GM12878 (cell line): ENCODE measurements around the gene ITIH6. TPM values are rescaled to one million over a fixed set of nuclear protein-coding genes. Genes with fewer than 3 reads are reported as not detected.

Experiments used
- ATAC-seq: fragments of 200-7000 bp; cut with Tn5 transposase; 3 replicates; pipeline ENCODE4 v1.9.1; 2020; ENCODE audit warnings: mild to moderate bottlenecking, moderate library complexity
- BruUV-seq: library from RNA; stranded (reverse); fragments of 400-500 nt; replicated peaks from 2 replicates; lab custom pipeline; 2021; lab: Mats Ljungman, UMichigan
- CTCF ChIA-PET: fragments of 300-600 bp; sonication (Branson Sonifier 250); formaldehyde crosslinking; extraction: SDS; loops from one replicate; lab custom pipeline; 2021; ENCODE audit warnings: inconsistent platforms; lab: Yijun Ruan, JAX
- POLR2A ChIA-PET: fragments of 350-600 bp; formaldehyde crosslinking; extraction: SDS; loops from one replicate; lab custom pipeline; 2021; ENCODE audit warnings: inconsistent platforms; lab: Charles Lee
- RAD21 ChIA-PET: fragments of 300-600 bp; sonication (Branson Sonifier 250); formaldehyde crosslinking; loops from one replicate; lab custom pipeline; 2023; ENCODE audit warnings: antibody characterized with exemption; ENCODE audit not compliant: unreplicated experiment; lab: Charles Lee
- SMC1A ChIA-PET: fragments of 300-600 bp; sonication (Branson Sonifier 250); formaldehyde crosslinking; loops from one replicate; lab custom pipeline; 2023; ENCODE audit not compliant: unreplicated experiment, uncharacterized antibody; lab: Charles Lee
- DNase-seq: peaks from one replicate; pipeline ENCODE4 v3.0.0-alpha.2; 2011; ENCODE audit warnings: low read depth, low spot score
- FAIRE-seq: peaks from 3 replicates; lab custom pipeline; 2011; peaks lifted over from hg19 to GRCh38; lab: Jason Lieb, UNC
- H2AFZ ChIP-seq: 2 replicates; pipeline ENCODE4 v1.6.0; 2011; ENCODE audit warnings: low read depth, low read length, control low read depth; ENCODE audit not compliant: control insufficient read depth
- H3K27ac ChIP-seq: 2 replicates; pipeline ENCODE4 v1.5.1; 2011; ENCODE audit warnings: control low read depth; ENCODE audit not compliant: control insufficient read depth, insufficient read depth
- H3K27me3 ChIP-seq, 2 experiments: replicated peaks in 1 of 2; 2 replicates each; pipeline versions ENCODE4 v1.6.0 to v1.6.1; 2011; ENCODE audit warnings: low read length in 1 of 2; ENCODE audit not compliant: control insufficient read depth in 2 of 2, insufficient read depth in 2 of 2
- H3K36me3 ChIP-seq, 2 experiments: 2 replicates each; pipeline ENCODE4 v1.5.1; 2011; ENCODE audit warnings: low read length in 1 of 2; ENCODE audit not compliant: control insufficient read depth in 2 of 2, insufficient read depth in 2 of 2
- H3K4me1 ChIP-seq: 2 replicates; pipeline ENCODE4 v1.6.1; 2011; ENCODE audit warnings: mild to moderate bottlenecking, low read length, moderate library complexity, mixed read lengths; ENCODE audit not compliant: control insufficient read depth, insufficient read depth
- H3K4me2 ChIP-seq: 2 replicates; pipeline ENCODE4 v1.6.0; 2011; ENCODE audit warnings: control low read depth; ENCODE audit not compliant: control insufficient read depth, insufficient read depth
- H3K4me3 ChIP-seq: fragments of 200-600 bp; sonication (generic); 2 replicates; pipeline ENCODE4 v1.5.1; 2016
- H3K79me2 ChIP-seq: 2 replicates; pipeline ENCODE4 v1.6.0; 2011; ENCODE audit warnings: low read length; ENCODE audit not compliant: control insufficient read depth, insufficient read depth
- H3K9ac ChIP-seq: 2 replicates; pipeline ENCODE4 v1.8.0; 2011; ENCODE audit warnings: low read length, control low read depth, mixed read lengths; ENCODE audit not compliant: control insufficient read depth, insufficient read depth
- H3K9me3 ChIP-seq: replicated peaks from 3 replicates; pipeline ENCODE4 v1.5.1; 2011; ENCODE audit warnings: mild to moderate bottlenecking, low read length; ENCODE audit not compliant: control insufficient read depth, insufficient read depth
- H4K20me1 ChIP-seq: 2 replicates; pipeline ENCODE4 v1.6.0; 2011; ENCODE audit not compliant: control insufficient read depth, insufficient read depth
- ATF2 ChIP-seq: IDR thresholded peaks from 2 replicates; pipeline ENCODE4 v1.6.1; 2012; ENCODE audit warnings: low read length, inconsistent platforms
- CHD2 ChIP-seq: IDR thresholded peaks from 2 replicates; pipeline ENCODE4 v1.6.1; 2011; ENCODE audit warnings: low read depth, low read length, improper control_type of control experiment, borderline replicate concordance
- FOXM1 ChIP-seq: IDR thresholded peaks from 2 replicates; pipeline ENCODE4 v1.6.1; 2012; ENCODE audit warnings: low read depth, mild to moderate bottlenecking, inconsistent platforms, low read length, moderate library complexity
- IRF5 ChIP-seq: fragments of 450-650 bp; IDR thresholded peaks from 2 replicates; pipeline ENCODE4 v1.6.1; 2017; ENCODE audit warnings: borderline replicate concordance
- NRF1 ChIP-seq: conservative IDR thresholded peaks from 2 replicates; pipeline ENCODE4 v1.6.1; 2011; ENCODE audit warnings: mild to moderate bottlenecking, low read depth, low read length, improper control_type of control experiment
- SMC3 ChIP-seq: IDR thresholded peaks from 2 replicates; pipeline ENCODE4 v1.6.1; 2011; ENCODE audit warnings: low read length, improper control_type of control experiment, borderline replicate concordance
- ZNF592 ChIP-seq: fragments of 450-650 bp; IDR thresholded peaks from 2 replicates; pipeline ENCODE4 v1.6.1; 2017; ENCODE audit warnings: mild to moderate bottlenecking, moderate library complexity
- ZNF687 ChIP-seq: fragments of 450-650 bp; IDR thresholded peaks from 2 replicates; pipeline ENCODE4 v1.6.1; 2017; ENCODE audit warnings: mild to moderate bottlenecking, moderate library complexity
- WGBS: methylation state at CpG from one replicate; pipeline ENCODE4 v1.1.6; 2016; ENCODE audit warnings: low lambda C conversion rate; ENCODE audit not compliant: insufficient replicate concordance, insufficient coverage; ENCODE audit errors: missing lambda C conversion rate; 5-methylcytosine and 5-hydroxymethylcytosine counted together
- in situ Hi-C: fragments of 300-500 bp; cut with MboI; formaldehyde crosslinking; loops from 9 replicates; pipeline ENCODE4 v1.14.3; 2018; ENCODE audit warnings: mixed read lengths
- intact Hi-C: fragments of 100-400 bp; cut with micrococcal nuclease; formaldehyde crosslinking; loops from one replicate; pipeline ENCODE4 v1.14.2; 2022; ENCODE audit not compliant: unreplicated experiment
- polyA plus RNA-seq, 11 experiments: library from polyadenylated mRNA; depleted of rRNA in 4 of 11; unstranded in 6 of 11; stranded (reverse) in 5 of 11; fragments of >200 nt; fragmentation: Nextera tagmentation in 4 of 11; fragmentation: Illumina TruSeq in 1 of 11; extraction: Ambion mirVana in 4 of 11; extraction: Trizol in 1 of 11; gene quantifications; 1 replicate in 1 of 11; 2 replicates in 10 of 11; pipeline versions ENCODE4 v1.2.1 to v1.2.3, GENCODE V29; 2011 to 2016; ENCODE audit warnings: inconsistent platforms in 2 of 11, missing spikeins in 2 of 11, low read depth in 1 of 11
- total RNA-seq, 4 experiments: library from RNA; depleted of rRNA in 3 of 4; stranded (reverse); fragments of >200 nt in 3 of 4; fragmentation: Illumina TruSeq in 1 of 4; extraction: Trizol in 1 of 4; gene quantifications; 2 replicates each; pipeline versions ENCODE4 v1.2.1 to v1.2.3, GENCODE V29; 2013 to 2021
- TF ChIP-seq, protein P1 (sequence below): fragments of 450-650 bp; conservative IDR thresholded peaks from 2 replicates; pipeline ENCODE4 v1.6.1; 2017; ENCODE audit warnings: mild to moderate bottlenecking, moderate library complexity

ITIH6 gene
- total and polyA plus RNA-seq, 10 of the 15 experiments (the other 5 are each of a cell fraction or from before 2014, with no cell fraction given): not detected

DNA sequence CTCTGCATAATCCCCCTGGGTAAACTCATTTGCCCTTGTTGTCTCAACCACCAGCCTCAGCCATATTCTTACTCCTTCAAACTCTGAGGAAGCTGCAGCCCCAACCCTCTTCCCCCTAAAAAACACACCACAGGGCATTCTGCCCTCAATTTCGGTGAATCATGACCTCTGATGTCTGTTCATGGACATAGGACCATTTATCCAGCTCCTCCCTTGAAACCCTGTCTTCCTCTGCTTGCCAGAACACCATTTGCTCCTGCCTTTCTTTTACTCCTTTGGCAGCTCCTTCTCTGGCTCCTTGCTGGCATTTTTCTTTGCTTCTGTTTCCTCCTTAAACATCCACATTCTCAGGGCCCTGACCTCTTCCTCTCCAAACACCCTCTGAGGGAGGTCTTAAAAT, 87.1 kb downstream of the ITIH6 start:
- H3K27me3 ChIP-seq: no peaks in the 10 kb centered on the region; a peak in 1 of 4 replicates
- no peaks in the 10 kb centered on the region for H3K79me2 ChIP-seq
- no peak overlapping the region for H3K27ac ChIP-seq
- H3K4me1 ChIP-seq: no peaks in the 10 kb centered on the region
- no peak overlapping the region for H3K4me2 ChIP-seq
- WGBS: 0% methylated on average over 1 of the region's 1 CpG
- no peak overlapping the region for H3K9ac ChIP-seq
- no peaks in the 10 kb centered on the region for H3K9me3 ChIP-seq
- H3K36me3 ChIP-seq: no peaks in the 10 kb centered on the region
- H4K20me1 ChIP-seq: no peaks in the 10 kb centered on the region
- DNase-seq (no peak), ATAC-seq (no peak), FAIRE-seq (no peak)
- ChIA-PET RAD21 (no interaction called here), POLR2A (no interaction called here), CTCF (no interaction called here), SMC1A (no interaction called here)
- BruUV-seq: no TSS peak
- in situ Hi-C loops: no loop called here
- no peak overlapping the region for H3K4me3 ChIP-seq
- intact Hi-C loops: no loop called here
- no peak overlapping the region for H2AFZ ChIP-seq
- TF ChIP-seq FOXM1 (no peak), ZNF592 (no peak), IRF5 (no peak), SMC3 (no peak), ATF2 (no peak), CHD2 (no peak), ZNF687 (no peak), NRF1 (no peak)
- TF ChIP-seq, protein P1, sequence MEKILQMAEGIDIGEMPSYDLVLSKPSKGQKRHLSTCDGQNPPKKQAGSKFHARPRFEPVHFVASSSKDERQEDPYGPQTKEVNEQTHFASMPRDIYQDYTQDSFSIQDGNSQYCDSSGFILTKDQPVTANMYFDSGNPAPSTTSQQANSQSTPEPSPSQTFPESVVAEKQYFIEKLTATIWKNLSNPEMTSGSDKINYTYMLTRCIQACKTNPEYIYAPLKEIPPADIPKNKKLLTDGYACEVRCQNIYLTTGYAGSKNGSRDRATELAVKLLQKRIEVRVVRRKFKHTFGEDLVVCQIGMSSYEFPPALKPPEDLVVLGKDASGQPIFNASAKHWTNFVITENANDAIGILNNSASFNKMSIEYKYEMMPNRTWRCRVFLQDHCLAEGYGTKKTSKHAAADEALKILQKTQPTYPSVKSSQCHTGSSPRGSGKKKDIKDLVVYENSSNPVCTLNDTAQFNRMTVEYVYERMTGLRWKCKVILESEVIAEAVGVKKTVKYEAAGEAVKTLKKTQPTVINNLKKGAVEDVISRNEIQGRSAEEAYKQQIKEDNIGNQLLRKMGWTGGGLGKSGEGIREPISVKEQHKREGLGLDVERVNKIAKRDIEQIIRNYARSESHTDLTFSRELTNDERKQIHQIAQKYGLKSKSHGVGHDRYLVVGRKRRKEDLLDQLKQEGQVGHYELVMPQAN: no peak
